ENCODE data around the gene AMDHD1.

The AMDHD1 gene

DNA sequence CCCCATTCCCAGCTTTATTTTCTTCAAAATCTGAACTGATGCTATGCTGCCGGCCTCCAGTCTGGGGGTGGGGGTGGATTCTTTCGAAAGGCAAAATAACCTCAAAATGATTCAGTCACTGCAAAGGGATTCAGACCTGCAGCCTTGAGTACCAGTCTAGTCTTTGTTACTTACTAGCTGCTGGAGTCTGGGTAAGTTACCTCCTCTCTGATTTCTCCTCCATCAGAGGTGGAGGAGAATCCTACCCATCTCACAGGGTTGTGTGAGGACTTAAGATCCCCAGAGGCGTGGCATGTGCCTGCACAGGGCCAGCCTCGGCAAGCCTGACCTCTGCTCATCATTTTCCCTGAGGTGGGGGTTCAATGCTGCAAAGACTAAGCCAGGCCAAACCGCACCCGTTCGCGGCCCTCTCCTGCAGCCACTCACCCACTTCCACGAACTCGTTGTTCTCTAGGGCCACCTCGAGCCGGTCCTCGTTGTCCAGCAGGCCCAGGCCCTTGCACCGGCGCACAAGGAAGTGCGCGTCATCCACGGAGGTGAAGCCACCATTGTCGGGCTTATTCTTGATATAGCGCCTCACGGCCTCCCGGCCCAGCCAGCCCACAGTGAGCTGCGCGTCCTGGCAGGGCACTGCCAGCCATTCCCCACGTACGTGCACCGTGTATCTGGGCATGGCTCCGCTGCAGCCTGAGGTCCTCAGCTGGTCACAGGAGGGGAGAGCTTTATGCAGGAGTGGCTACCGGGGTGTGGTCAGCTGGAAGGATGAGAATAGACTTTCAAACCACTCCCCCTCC is 52.3 kb downstream of the AMDHD1 start:
- DNase-seq (ENCODE audit: low spot score) (no peak), FAIRE-seq (no peak)

DNA sequence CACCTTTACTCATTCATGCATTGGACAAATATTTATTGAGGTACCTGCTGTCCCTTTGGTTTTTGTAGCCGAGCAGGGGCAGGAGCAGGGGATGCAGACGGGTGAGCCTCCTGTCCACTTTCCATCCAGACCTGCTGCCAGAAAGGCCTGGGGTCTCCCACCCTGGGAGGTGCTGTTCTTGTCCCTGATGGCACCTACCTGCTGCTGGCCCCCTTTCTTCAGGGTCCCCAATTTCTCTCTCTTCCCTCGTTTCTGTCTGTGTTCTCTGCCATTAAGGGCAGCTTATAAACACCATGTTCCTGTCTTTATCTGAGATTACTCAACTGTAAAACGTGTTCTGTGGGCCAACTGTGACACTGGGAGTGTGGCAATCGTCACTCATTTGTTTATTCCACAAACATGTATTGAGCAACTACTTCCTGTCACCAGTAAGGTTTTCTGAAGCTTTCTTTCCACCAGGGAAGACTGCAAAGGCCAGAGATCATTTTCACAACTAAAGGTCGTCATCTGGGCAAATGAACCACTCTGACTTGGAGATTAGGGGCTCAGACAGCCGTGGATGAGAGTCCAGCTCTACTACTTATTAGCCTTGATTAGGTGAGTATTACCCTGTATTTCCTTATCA is 53.0 kb downstream of the AMDHD1 start, which contains the start of gene HAL:
Gene HAL, minus strand, starts transcription at position 311 of the 625 bp plus-strand sequence. CDS start 434 bp downstream, outside the sequence.
- FAIRE-seq = no peak
- no peak for DNase-seq (ENCODE audit: low spot score)

DNA sequence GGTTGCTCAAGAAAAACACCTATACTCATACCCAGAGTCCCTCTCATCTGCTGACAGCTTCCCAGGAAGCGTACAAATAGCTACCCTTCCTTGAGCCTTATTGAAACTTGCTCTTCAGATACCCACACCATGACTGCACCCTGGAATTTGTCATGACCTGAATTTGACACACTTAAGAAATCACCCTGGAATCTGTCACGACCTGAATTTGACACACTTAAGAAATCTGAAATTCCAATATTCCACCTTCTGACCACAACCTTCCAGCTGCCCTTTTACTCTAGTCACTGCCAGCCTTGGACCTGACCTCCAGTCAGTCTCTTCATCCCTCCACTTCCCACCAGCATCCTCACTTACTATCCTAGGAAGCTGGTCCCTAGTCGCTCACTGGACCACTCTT is 54.1 kb downstream of the AMDHD1 start:
- FAIRE-seq = no peak

DNA sequence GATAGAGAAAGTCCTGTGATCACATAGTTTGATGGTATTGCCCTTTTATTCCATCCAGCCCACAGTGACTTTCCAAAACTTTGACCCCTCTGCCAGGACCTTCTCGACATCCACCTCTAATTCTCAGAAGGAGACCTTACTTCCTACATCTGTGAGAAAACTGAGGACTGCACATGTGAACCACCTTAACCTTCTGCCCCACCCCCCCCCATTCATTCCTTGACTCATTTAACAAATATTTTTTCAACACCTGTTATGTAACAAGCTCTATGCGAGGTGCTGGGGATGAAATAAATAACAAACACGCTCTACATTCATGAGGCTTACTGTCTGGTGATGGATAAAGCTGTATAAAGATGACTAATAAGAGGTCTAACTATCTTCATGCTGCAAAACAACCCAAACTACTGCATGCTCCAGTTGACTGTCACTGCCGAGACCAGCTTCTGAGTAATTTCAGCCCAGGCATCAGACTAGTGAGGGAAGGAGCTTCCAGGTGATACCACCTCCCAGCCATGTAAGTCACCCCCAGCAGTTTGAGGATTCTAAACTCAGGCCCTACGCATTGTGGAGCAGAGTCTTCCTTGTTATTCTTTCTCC is 54.9 kb downstream of the AMDHD1 start:
- DNase-seq (ENCODE audit: low spot score) (no peak), FAIRE-seq (no peak)

More for the DNA sequence above, 54.1 kb downstream of the AMDHD1 start:
- no peak for DNase-seq (ENCODE audit: low spot score)

DNA sequence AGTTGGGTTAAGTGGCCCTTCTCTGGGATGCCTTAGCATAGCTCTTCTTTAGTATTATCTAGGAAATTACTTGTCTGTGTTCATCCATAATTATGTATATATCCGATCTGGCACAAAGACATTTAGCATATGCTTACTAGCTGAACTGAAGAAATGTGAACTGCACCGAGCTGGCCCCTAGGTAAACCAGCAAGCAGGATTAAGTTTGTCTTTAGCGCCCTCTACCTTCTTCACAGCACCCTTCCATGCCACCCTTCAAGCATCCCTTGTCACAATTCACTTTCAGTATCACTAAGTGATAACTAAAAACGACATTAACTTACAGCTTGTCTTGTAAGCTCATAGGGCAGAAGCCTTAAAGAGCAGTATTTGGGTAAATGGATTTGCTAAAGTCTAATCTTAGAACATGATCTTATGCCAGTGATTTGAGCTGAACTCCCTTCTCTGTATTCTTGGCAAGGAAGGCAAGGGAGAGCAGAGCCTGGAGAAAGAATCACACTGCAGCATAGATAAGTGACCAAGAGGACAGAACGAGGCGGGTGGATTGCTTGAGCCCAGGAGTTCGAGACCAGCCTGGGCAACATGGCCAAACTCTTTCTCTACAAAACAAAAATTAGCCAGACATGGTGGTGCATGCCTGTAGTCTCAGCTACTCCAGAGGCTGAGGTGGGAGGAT is 55.6 kb downstream of the AMDHD1 start:
- FAIRE-seq = no peak
- DNase-seq (ENCODE audit: low spot score) = peak; percentile 31

DNA sequence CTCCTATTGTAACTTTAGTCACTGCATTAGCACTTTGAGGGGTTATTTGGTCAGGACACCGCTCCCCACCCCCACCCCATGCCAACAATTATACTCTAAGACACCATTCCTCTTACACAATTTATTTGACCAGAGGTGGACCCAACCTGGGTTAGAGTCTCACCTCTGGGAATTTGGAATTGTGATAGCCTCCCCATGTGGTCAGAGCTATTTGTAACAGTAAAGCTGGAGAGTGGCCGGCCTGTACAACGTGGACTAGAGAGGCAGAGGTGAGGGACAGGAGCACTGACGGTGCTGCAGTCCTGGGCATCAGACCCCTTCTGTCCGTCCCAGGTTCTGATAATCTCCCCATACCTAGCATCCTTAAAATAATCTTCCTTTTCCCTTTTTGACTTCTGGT is 56.4 kb downstream of the AMDHD1 start:
- no peak for FAIRE-seq
- DNase-seq (ENCODE audit: low spot score) = no peak

DNA sequence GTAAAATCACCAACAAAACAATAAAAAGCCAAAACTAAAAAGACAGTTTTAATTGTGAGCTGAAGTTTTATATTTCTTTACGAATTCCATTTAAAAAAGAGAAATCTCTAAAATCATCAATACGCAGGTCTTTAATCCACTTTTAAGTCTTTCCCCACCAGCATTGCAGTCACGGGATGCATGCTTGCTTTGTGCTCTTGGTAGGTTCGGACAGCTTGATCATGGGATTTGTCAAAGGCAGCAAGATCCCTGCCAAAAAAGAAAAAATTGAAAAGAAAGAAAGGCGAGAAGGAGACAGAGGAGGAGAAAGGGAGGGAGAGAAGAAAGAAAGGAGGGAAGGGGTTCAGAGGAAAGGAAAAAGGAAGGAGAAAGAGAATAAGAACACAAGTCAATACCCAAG is 57.7 kb downstream of the AMDHD1 start:
- DNase-seq (ENCODE audit: low spot score) = no peak
- no peak for FAIRE-seq

DNA sequence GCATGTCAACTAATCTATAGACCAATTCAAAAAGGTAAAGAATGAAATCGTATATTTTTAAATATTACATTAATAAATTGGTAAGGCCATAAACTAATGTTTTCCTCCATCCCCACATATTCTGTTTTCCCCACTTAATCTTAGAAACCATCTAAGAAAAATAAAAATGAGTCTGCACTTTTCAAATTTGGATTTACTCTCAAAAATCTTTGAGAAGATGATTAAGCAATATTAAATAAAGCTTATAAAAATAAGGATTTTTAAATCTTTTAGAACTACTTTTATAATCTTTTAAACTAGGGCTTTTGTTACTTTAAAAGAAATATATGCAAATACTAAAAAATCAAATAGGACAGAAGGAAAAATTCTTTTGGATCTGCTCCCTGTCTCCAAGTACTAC is 63.6 kb downstream of the AMDHD1 start:
- DNase-seq (ENCODE audit: low spot score) (no peak), FAIRE-seq (no peak)

DNA sequence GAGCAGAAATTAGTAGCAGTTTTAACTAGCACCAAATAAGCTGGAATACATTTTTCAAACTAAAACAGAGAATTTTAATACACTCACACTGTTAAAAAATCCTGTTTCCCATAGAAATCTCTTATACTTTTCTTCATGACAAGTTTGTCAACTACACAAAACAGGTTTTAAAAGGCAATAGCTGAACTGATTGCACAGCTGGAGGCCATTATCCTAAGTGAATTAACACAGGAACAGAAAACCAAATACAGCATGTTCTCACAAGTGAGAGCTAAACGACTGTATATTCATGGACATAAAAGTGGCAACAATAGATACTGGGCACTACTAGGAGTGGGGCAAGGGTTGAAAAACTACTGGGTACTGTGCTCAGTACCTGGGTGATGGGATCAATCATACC is 64.6 kb downstream of the AMDHD1 start:
- DNase-seq (ENCODE audit: low spot score) = no peak
- FAIRE-seq = no peak

DNA sequence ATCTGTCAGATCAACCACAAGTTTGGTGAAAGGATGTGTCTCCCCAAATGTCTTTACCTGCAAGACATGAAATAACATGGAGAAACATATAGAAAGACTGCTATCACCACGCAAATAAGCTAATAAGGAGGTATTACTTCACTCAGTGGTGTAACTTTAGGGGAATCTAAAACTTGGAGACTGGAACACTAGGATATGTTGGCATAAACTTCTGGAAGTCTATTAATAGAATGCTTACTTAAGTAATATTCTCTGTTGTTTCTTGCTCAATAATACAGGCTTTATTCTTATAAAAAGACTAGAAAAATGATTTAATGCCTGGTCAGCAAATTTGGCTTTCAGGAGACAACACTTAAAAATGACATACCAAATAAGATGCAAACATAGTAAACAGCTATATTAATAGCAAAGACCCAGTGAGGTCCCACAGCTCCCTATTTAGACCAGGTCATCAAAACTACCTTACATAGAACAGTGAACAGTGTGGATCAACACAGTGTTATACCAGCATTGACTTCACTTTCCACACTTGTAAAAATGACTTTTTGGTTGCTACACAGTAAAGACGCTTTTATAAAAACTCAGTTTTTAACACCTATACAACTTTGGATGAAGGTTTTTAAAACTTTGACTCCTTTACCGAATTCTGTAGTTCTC is 71.9 kb downstream of the AMDHD1 start:
- FAIRE-seq = no peak
- no peak for DNase-seq (ENCODE audit: low spot score)

DNA sequence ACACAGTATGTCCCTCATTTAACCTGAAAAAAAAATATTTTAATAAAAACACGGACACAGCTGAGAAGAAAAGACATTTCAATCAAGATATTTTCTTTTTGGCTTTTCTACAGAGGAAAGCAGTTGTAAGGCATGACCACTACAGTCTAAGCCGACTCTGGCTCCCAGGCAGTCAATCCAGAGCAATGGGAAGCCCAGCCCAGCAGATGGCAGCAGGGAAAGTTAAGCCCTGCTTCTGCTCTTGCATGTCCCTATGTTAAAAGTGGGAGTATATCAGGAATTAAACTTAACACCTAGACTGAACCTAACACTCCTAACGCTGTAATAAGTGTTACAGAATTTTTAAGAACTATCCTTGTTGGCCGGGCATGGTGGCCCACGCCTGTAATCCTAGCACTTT is 72.5 kb downstream of the AMDHD1 start:
- DNase-seq (ENCODE audit: low spot score) (no peak), FAIRE-seq (no peak)
